Transverse colon (tissue), 3 donors: ENCODE measurements around the gene TSPAN5.

Source experiments
- POLR2A ChIP-seq: fragments of 450-650 bp; IDR thresholded peaks from one replicate; pipeline ENCODE4 v1.6.1; 2016; ENCODE audit warnings: antibody characterized with exemption, mild to moderate bottlenecking, moderate library complexity
- TF ChIP-seq, protein P1 (sequence below), 5 experiments: fragments of 200-600 bp in 3 of 5; fragments of 450-650 bp in 2 of 5; sonication (generic) in 3 of 5; IDR thresholded peaks; 1 replicate in 2 of 5; 2 replicates in 3 of 5; pipeline ENCODE4 v1.5.1; 2016 to 2017; ENCODE audit warnings: antibody characterized with exemption in 5 of 5, inconsistent platforms in 3 of 5, mild to moderate bottlenecking in 2 of 5, moderate library complexity in 1 of 5

DNA sequence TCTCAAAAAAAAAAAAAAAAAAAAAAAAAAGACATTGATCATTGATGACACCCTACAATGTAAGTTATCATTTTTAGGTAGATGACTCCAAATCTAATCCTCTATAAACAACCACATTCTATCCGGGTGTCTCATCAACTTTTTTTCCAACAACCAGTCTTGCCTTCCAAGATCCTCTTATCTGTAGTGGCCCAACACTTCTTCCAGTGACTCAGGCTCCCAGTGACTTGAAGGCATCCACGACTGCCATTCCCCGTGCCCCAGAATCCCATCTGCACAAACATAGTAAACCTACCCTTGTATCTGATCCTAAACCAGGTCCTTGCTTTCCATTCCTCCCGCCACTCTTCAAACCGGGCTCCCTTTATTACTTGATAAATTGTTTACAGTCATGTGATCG, 15.6 kb upstream of the TSPAN5 start:
- TF ChIP-seq, protein P1, sequence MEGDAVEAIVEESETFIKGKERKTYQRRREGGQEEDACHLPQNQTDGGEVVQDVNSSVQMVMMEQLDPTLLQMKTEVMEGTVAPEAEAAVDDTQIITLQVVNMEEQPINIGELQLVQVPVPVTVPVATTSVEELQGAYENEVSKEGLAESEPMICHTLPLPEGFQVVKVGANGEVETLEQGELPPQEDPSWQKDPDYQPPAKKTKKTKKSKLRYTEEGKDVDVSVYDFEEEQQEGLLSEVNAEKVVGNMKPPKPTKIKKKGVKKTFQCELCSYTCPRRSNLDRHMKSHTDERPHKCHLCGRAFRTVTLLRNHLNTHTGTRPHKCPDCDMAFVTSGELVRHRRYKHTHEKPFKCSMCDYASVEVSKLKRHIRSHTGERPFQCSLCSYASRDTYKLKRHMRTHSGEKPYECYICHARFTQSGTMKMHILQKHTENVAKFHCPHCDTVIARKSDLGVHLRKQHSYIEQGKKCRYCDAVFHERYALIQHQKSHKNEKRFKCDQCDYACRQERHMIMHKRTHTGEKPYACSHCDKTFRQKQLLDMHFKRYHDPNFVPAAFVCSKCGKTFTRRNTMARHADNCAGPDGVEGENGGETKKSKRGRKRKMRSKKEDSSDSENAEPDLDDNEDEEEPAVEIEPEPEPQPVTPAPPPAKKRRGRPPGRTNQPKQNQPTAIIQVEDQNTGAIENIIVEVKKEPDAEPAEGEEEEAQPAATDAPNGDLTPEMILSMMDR (IDR thresholded peaks at IDR 0.05), result no peak
- TF ChIP-seq POLR2A, result no peak
